Astrocyte of the spinal cord (primary cell): ENCODE measurements around the gene WDR91.

Source experiments
- DNase-seq: peaks from one replicate; pipeline ENCODE4 v3.0.0; 2011; ENCODE audit warnings: low read depth, low spot score
- H3K4me3 ChIP-seq: 2 replicates; pipeline ENCODE4 v1.5.1; 2011; ENCODE audit warnings: low read depth, mild to moderate bottlenecking, low read length, moderate library complexity
- in situ Hi-C: cut with HindIII; loops from 2 replicates; pipeline ENCODE4 v1.10.0; 2017; ENCODE audit warnings: low sequenced_read_pairs
- TF ChIP-seq, protein P1 (sequence below): IDR thresholded peaks from 2 replicates; pipeline ENCODE4 v1.5.1; 2012; ENCODE audit warnings: low read depth, mild to moderate bottlenecking, low read length, inconsistent platforms

The WDR91 gene

DNA sequence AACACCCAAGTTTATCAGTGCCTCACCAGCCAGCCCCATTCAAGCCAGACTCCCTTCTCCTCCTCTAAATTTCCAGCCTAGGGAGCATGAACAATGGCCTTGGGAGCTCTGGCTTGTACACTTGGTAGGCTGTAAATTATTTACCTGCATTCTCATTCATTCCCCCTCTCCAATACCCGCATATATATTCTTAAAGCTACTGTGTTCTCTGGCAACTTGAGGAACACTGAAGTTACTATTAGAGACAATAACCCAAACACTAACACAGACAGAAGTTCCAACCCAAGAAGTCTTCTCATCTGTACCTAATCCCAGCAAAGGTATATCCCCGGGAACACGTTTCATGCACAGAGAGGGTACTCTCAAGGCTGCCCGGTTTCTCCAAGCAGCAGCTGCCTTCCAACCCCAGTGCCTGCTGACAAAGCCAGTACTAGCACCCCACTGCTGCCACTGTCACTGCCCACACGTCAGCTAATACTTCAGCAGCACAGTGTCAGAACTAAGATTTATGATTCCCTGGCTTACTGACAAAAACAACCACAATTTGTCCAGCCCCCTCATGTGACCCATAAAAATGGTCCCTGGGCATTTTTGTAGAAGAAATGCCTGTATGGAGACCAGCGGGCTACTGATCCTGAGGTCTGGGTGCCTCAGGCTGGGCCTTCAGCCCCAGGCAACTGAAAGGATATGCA lies 3.1 kb downstream of the WDR91 start:
- no peak overlapping the region for H3K4me3 ChIP-seq
- TF ChIP-seq, protein P1, sequence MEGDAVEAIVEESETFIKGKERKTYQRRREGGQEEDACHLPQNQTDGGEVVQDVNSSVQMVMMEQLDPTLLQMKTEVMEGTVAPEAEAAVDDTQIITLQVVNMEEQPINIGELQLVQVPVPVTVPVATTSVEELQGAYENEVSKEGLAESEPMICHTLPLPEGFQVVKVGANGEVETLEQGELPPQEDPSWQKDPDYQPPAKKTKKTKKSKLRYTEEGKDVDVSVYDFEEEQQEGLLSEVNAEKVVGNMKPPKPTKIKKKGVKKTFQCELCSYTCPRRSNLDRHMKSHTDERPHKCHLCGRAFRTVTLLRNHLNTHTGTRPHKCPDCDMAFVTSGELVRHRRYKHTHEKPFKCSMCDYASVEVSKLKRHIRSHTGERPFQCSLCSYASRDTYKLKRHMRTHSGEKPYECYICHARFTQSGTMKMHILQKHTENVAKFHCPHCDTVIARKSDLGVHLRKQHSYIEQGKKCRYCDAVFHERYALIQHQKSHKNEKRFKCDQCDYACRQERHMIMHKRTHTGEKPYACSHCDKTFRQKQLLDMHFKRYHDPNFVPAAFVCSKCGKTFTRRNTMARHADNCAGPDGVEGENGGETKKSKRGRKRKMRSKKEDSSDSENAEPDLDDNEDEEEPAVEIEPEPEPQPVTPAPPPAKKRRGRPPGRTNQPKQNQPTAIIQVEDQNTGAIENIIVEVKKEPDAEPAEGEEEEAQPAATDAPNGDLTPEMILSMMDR, result no peak
- DNase-seq, result no peak
- in situ Hi-C loops, result no loop called here

- H3K4me3 ChIP-seq, result no peak overlapping the region
- DNase-seq, result no peak
- TF ChIP-seq, protein P1, result no peak
- in situ Hi-C loops, result no loop called here
Observed at GRCh38 chr7:135207406-135208101, 3.8 kb downstream of the WDR91 start.

GRCh38 chr7:135206941-135207391 lies 4.4 kb downstream of the WDR91 start:
- no peak overlapping the region for H3K4me3 ChIP-seq
- in situ Hi-C loops, result no loop called here
- DNase-seq, result no peak
- TF ChIP-seq, protein P1, result no peak

DNA sequence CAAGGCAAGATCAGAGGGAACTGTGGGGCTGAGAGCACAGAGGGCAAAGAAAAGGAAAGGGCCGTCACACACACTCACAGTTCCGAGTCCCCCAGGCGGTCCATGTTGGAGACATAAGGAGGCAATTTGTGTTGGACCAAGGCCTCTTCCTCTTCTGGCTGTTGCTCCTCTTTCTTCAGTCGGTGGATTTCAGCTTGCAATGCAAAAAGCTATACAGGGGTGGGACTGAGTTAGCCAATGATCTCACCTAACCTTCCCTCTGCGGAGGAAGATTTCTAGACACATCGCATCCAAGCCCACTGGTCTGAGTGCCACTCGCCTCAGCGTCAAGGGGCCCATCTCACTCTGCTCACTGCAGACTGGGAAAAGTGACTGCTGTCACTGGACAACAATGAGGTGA lies 5.5 kb downstream of the WDR91 start:
- in situ Hi-C loops, result no loop called here
- TF ChIP-seq, protein P1, result no peak

DNA sequence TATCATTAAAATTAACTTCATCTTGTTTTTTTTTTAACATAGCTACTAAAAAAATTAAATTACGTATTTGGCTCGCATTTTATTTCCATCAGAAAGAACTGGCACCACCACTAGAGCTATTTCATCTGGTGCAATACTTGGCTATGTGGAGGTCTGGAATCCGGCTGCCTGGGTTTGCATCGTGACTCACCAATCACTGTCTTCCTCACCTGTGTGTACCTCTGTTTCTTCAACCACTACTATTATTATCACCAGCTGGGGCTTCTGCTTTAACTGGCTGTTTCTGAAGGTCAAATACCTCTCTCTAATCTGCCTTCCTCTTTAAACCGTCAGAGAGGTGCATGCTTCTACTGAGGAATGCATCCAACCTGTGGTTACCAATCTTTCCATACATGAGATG lies 6.5 kb downstream of the WDR91 start:
- peak; percentile 17 for DNase-seq
- TF ChIP-seq, protein P1, result no peak
- in situ Hi-C loops, result no loop called here
- H3K4me3 ChIP-seq, result no peak overlapping the region

More for the DNA sequence above, 5.5 kb downstream of the WDR91 start:
- DNase-seq, result no peak
- no peak overlapping the region for H3K4me3 ChIP-seq

DNA sequence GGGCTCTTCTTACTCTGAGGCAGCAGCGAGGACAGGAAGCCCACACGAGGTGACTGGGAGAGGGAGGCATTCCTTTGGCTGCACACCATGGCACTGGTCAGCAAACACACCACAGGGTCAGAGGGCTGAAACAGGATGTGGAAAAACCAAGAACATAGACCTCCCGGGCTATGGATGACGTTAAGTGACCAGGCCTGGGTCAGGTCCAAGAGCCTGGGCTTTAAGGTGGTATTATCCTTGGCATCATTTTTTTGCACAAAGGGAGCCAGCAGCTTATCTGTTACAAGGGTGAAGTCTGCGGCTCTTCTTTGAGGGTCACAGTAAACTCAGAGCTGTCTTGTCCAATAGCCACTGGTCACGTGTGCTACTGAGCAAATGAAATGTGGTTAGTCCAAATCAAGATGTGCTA lies 7.0 kb downstream of the WDR91 start:
- peak; percentile 91 for DNase-seq
- in situ Hi-C loops, result no loop called here
- TF ChIP-seq, protein P1, result no peak
- no peak overlapping the region for H3K4me3 ChIP-seq
